GM06990 (cell line): ENCODE results near the gene ZNF638.

ENCODE experiments used
- DNase-seq: peaks from one replicate; pipeline ENCODE4 v3.0.0-alpha.2; 2011; ENCODE audit not compliant: insufficient read length; ENCODE audit errors: extremely low read depth
- H3K27me3 ChIP-seq: replicated peaks from 2 replicates; pipeline ENCODE4 v1.6.0; 2011; ENCODE audit warnings: low read length; ENCODE audit not compliant: control insufficient read depth, insufficient read depth
- H3K36me3 ChIP-seq: 2 replicates; pipeline ENCODE4 v1.5.1; 2011; ENCODE audit warnings: low read length; ENCODE audit not compliant: control insufficient read depth, insufficient read depth
- H3K4me3 ChIP-seq: replicated peaks from 2 replicates; pipeline ENCODE4 v1.5.1; 2011; ENCODE audit warnings: low read depth, mild to moderate bottlenecking, control low read depth, low read length
- CTCF ChIP-seq: IDR thresholded peaks from 2 replicates; pipeline ENCODE4 v1.5.1; 2011; ENCODE audit warnings: low read length, control low read depth, mild to moderate bottlenecking, inconsistent platforms; ENCODE audit not compliant: insufficient read depth, poor library complexity, severe bottlenecking

ZNF638 gene

GRCh38 chr2:71380665-71381064, 49.1 kb downstream of the ZNF638 start:
- Histone ChIP-seq H3K27me3 (no peaks in the 10 kb centered on the region), H3K4me3 (no peak overlapping the region), H3K36me3 (peaks cover 5% of the 10 kb centered on the region)
- no peak for DNase-seq
- no peak for TF ChIP-seq CTCF

- no peak for TF ChIP-seq CTCF
- Histone ChIP-seq H3K36me3 (peaks cover 7% of the 10 kb centered on the region), H3K27me3 (no peaks in the 10 kb centered on the region), H3K4me3 (no peak overlapping the region)
- DNase-seq: no peak
Observed at GRCh38 chr2:71385012-71385411, 53.4 kb downstream of the ZNF638 start.

GRCh38 chr2:71388214-71388613, 56.6 kb downstream of the ZNF638 start:
- H3K36me3 ChIP-seq: peaks cover 8% of the 10 kb centered on the region

GRCh38 chr2:71389384-71390072, 57.9 kb downstream of the ZNF638 start:
- H3K36me3 ChIP-seq: peaks cover 13% of the 10 kb centered on the region
- TF ChIP-seq CTCF: no peak
- H3K27me3 ChIP-seq: no peaks in the 10 kb centered on the region
- DNase-seq: no peak
- H3K4me3 ChIP-seq: no peak overlapping the region

More at GRCh38 chr2:71388214-71388613, 56.6 kb downstream of the ZNF638 start:
- no peak for DNase-seq
- Histone ChIP-seq H3K27me3 (no peaks in the 10 kb centered on the region), H3K4me3 (no peak overlapping the region)
- TF ChIP-seq CTCF: no peak

- DNase-seq: no peak
- TF ChIP-seq CTCF: no peak
- H3K27me3 ChIP-seq: no peaks in the 10 kb centered on the region
- no peak overlapping the region for H3K4me3 ChIP-seq
- peaks cover 12% of the 10 kb centered on the region for H3K36me3 ChIP-seq
Observed at GRCh38 chr2:71393216-71393615, 61.6 kb downstream of the ZNF638 start.

GRCh38 chr2:71395471-71395870, 63.9 kb downstream of the ZNF638 start:
- TF ChIP-seq CTCF: no peak
- Histone ChIP-seq H3K4me3 (no peak overlapping the region), H3K36me3 (peaks cover 6% of the 10 kb centered on the region), H3K27me3 (no peaks in the 10 kb centered on the region)
- no peak for DNase-seq
